ENCODE data around the gene LPCAT1.

The LPCAT1 gene

DNA sequence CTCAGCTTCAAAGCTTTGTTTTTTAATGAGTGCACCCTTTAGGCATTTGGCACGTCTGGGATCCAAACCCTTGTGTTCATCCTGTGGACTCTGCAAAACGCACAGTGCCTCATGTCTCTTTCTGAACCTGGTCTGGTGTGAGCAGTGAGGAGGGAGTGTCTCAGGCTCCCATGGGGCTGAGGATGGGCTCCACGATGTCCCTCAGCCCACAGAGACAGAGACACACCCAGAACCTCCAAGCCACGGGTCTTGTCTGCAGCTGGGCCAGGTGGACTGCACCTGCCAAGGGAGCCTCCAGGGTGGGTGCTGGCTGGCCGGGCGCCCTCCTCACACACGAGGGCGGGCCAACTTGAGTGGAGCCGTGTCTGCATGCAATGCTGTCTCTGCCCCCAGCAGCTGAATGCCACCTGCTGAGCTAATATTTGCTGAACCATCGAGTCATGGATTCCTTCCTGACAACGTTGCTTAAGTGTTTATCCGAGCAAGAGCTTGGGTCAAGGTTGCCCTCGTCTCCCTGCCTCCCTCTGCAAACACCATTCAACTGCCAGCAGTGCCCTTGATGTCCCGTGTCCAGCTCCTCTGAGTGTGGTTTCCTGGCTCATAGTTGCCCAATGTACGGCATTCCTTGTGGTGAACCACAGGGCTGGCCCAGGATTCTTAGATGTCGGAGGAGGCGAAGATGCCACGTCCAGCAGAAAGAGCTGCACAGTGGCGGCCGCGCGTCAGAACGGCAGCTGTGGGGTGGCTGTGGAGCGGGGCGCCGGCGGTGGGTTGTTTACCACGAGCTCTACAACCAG lies 31.4 kb upstream of the LPCAT1 start:
- Histone ChIP-seq H3K27me3 (no peaks in the 10 kb centered on the region), H3K27ac (no peak overlapping the region), H3K9me3 (no peaks in the 10 kb centered on the region), H3K4me1 (peaks cover 7% of the 10 kb centered on the region; the same call in 1 of the 2 replicates), H3K36me3 (no peaks in the 10 kb centered on the region), H3K4me3 (no peak overlapping the region), H4K20me1 (no peaks in the 10 kb centered on the region), H3K9ac (no peak overlapping the region), H3K4me2 (no peak overlapping the region)
- no peak for TF ChIP-seq Cebpa-rat (IDR thresholded peaks at IDR 0.05)

DNA sequence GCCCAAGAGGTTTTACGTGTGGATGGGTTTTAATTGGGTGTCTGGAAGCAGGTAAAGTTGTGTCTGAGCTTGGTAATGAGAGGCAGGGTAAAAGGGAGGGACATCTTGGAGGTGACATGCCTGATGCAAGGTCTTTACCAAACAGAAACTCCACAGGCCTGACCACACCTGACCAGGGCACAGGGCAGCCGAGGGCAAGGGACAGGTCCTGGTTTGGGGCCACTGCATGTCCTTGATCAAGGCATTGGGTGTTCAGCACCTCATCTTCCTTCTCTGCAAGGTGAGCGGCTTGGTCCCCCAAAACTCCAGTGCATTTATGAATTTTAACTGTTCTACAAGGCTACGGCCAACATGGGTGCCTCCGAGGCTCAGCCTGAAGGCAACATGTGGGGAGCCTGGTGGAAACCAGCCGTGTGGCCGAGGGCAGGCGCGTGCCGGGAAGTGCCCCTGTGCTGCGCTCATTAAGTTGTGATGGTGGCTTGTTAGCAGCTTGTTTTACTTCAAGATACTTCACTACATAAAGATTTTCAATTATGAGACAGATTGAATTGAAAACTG lies 30.7 kb upstream of the LPCAT1 start:
- Histone ChIP-seq H3K4me1 (peaks cover 7% of the 10 kb centered on the region; the same call in 1 of the 2 replicates), H3K27me3 (no peaks in the 10 kb centered on the region), H3K27ac (no peak overlapping the region), H3K4me2 (no peak overlapping the region), H3K9me3 (no peaks in the 10 kb centered on the region), H3K36me3 (no peaks in the 10 kb centered on the region), H3K4me3 (no peak overlapping the region), H4K20me1 (no peaks in the 10 kb centered on the region), H3K9ac (no peak overlapping the region)
- no peak for TF ChIP-seq Cebpa-rat (IDR thresholded peaks at IDR 0.05)

GRCh38 chr5:1553539-1554409 lies 30.0 kb upstream of the LPCAT1 start:
- no peak for TF ChIP-seq Cebpa-rat (IDR thresholded peaks at IDR 0.05)
- H3K27ac ChIP-seq, result no peak overlapping the region
- H4K20me1 ChIP-seq, result no peaks in the 10 kb centered on the region
- H3K4me1 ChIP-seq, result peaks cover 7% of the 10 kb centered on the region; the same call in 1 of the 2 replicates
- H3K36me3 ChIP-seq, result no peaks in the 10 kb centered on the region
- no peak overlapping the region for H3K9ac ChIP-seq
- no peaks in the 10 kb centered on the region for H3K27me3 ChIP-seq
- no peak overlapping the region for H3K4me3 ChIP-seq
- H3K9me3 ChIP-seq, result no peaks in the 10 kb centered on the region
- no peak overlapping the region for H3K4me2 ChIP-seq

- Histone ChIP-seq H3K9ac (no peak overlapping the region), H3K4me2 (no peak overlapping the region), H3K27me3 (no peaks in the 10 kb centered on the region), H3K27ac (no peak overlapping the region), H3K4me3 (no peak overlapping the region), H4K20me1 (no peaks in the 10 kb centered on the region), H3K4me1 (peaks cover 7% of the 10 kb centered on the region; the same call in 1 of the 2 replicates), H3K36me3 (no peaks in the 10 kb centered on the region), H3K9me3 (no peaks in the 10 kb centered on the region)
- no peak for TF ChIP-seq Cebpa-rat (IDR thresholded peaks at IDR 0.05)
Measured at GRCh38 chr5:1552521-1553255, 28.9 kb upstream of the LPCAT1 start.

DNA sequence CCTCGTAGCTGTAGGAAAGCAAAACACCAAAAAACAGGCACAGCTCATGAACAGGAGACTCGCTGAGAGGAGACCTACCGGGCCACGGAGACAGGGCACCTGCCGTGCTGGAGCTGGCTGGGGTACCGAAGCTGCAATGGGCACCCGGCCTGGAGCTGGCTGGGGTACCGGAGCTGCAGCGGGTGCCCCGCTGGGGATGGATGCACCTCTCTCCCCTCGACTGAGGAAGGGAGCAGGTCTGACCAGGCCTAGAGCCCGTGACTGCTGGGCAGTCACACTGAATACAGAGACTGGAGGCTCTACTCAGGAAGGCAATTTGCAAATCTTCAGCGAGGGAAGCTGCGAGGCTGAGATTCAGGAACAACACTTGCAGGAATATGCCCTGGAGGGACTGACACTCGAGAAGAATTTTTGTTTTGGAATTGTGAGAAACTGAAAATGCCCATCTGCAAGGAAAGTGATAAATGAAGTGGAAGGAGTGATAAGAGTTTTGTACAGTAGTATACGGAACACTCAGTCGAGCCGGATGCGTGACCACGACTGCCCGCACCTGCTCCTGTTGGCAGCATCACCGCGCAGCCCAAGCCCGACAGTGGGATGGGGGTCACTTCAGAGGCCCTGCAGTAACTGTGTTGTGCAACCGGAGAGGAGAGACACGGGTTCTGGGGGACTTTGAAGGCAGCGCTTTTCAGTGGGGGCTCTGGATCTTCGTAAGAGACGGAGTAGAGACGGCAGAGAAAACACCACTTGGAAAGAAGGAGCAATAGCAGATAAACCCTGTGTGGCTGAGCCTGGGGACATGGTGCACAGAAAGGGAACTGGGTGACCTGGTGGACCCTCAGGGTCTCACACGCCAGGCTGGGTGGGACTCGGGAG lies 27.9 kb upstream of the LPCAT1 start:
- H3K4me1 ChIP-seq, result peaks cover 7% of the 10 kb centered on the region; the same call in 1 of the 2 replicates
- no peaks in the 10 kb centered on the region for H3K27me3 ChIP-seq
- no peak for TF ChIP-seq Cebpa-rat (IDR thresholded peaks at IDR 0.05)
- no peaks in the 10 kb centered on the region for H3K9me3 ChIP-seq
- no peak overlapping the region for H3K4me3 ChIP-seq
- H3K36me3 ChIP-seq, result no peaks in the 10 kb centered on the region
- H3K27ac ChIP-seq, result no peak overlapping the region
- H3K4me2 ChIP-seq, result no peak overlapping the region
- no peak overlapping the region; the same call in 1 of the 2 replicates for H3K9ac ChIP-seq
- no peaks in the 10 kb centered on the region for H4K20me1 ChIP-seq

- H3K36me3 ChIP-seq, result no peaks in the 10 kb centered on the region
- no peaks in the 10 kb centered on the region for H3K9me3 ChIP-seq
- TF ChIP-seq Cebpa-rat (IDR thresholded peaks at IDR 0.05), result no peak
- peaks cover 11% of the 10 kb centered on the region for H3K4me1 ChIP-seq
- no peak overlapping the region for H3K4me3 ChIP-seq
- H3K27ac ChIP-seq, result no peak overlapping the region
- H3K9ac ChIP-seq, result no peak overlapping the region
- H4K20me1 ChIP-seq, result no peaks in the 10 kb centered on the region
- no peaks in the 10 kb centered on the region for H3K27me3 ChIP-seq
- no peak overlapping the region for H3K4me2 ChIP-seq
Measured at GRCh38 chr5:1550287-1551076, 26.7 kb upstream of the LPCAT1 start.

GRCh38 chr5:1549475-1550030 lies 25.8 kb upstream of the LPCAT1 start:
- Histone ChIP-seq H3K27me3 (no peaks in the 10 kb centered on the region), H3K9ac (no peak overlapping the region), H3K4me3 (no peak overlapping the region), H3K36me3 (no peaks in the 10 kb centered on the region), H4K20me1 (no peaks in the 10 kb centered on the region), H3K4me1 (peaks cover 10% of the 10 kb centered on the region; the same call in 1 of the 2 replicates), H3K27ac (no peak overlapping the region), H3K9me3 (no peaks in the 10 kb centered on the region), H3K4me2 (no peak overlapping the region)
- TF ChIP-seq Cebpa-rat (IDR thresholded peaks at IDR 0.05), result no peak
